SK-N-MC (cell line): Measurements from ENCODE around the gene COL13A1.

Experiments
- EZH2 ChIP-seq: fragments of 200-600 bp; sonication (generic); IDR thresholded peaks from one replicate; pipeline ENCODE4 v1.6.1; 2017; ENCODE audit warnings: antibody characterized with exemption
- POLR2AphosphoS5 ChIP-seq: IDR thresholded peaks from 2 replicates; pipeline ENCODE4 v1.6.1; 2012; ENCODE audit warnings: mild to moderate bottlenecking, low read depth, low read length, borderline replicate concordance

DNA sequence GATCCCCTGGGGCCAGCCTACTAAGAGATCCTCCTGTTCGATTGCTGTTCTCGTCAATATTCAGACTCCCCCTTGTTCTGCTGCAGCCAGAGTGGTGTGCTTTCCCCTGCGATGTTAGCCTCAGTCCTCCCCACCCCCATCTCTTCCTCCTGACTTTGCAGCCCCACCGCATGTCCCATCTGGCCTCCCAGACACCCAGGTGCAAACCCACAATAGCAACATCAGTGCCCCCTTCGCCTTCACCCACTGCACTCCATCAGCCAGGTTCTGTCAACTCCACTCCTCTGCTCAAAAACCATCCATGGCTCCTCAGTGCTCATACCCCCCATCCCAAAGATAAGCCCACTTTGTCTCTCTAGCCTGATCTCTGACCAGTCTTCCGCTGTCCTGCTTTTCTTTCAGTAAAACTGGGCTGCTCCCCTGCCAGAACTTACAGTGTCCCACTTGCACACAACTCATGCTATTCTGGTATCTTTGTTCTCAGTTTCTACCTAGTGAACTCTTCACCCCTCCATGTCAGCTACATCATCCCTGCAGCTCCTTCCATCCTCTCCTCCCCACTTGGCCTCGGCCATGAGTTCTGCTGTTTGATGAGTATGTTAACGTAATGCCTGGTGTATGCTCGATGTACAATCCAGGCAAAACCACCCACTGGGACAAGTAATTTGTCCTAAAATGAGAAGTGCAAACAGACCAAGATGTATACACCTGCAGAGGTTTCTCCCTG, 26.6 kb downstream of the COL13A1 start:
- TF ChIP-seq EZH2 (no peak), POLR2AphosphoS5 (no peak)
